Osteocyte (in vitro differentiated cells): ENCODE data around the gene SCARB1. TPM values are rescaled to one million over a fixed set of nuclear protein-coding genes. Genes with fewer than 3 reads are reported as not detected.

Source experiments
- DNase-seq: peaks from one replicate; pipeline ENCODE4 v3.0.0; 2021; ENCODE audit warnings: mixed read lengths; ENCODE audit not compliant: unreplicated experiment; ENCODE audit errors: extremely low spot score
- H3K27ac Mint-ChIP-seq: one replicate; pipeline ENCODE4 v1.8.0; 2021; ENCODE audit warnings: mild to moderate bottlenecking, mixed read lengths; ENCODE audit not compliant: unreplicated experiment
- H3K27me3 Mint-ChIP-seq: one replicate; pipeline ENCODE4 v1.8.0; 2021; ENCODE audit warnings: mixed read lengths; ENCODE audit not compliant: unreplicated experiment
- H3K36me3 Mint-ChIP-seq: one replicate; pipeline ENCODE4 v1.8.0; 2021; ENCODE audit warnings: mixed read lengths; ENCODE audit not compliant: unreplicated experiment
- H3K4me1 Mint-ChIP-seq: one replicate; pipeline ENCODE4 v1.8.0; 2021; ENCODE audit warnings: mixed read lengths; ENCODE audit not compliant: unreplicated experiment
- H3K4me3 Mint-ChIP-seq: one replicate; pipeline ENCODE4 v1.8.0; 2021; ENCODE audit warnings: mild to moderate bottlenecking, moderate library complexity, mixed read lengths; ENCODE audit not compliant: unreplicated experiment
- H3K9me3 Mint-ChIP-seq: one replicate; pipeline ENCODE4 v1.8.0; 2021; ENCODE audit warnings: mixed read lengths; ENCODE audit not compliant: unreplicated experiment
- CTCF ChIP-seq: fragments of 200-600 bp; sonication (generic); IDR thresholded peaks from 2 replicates; pipeline ENCODE4 v1.5.0; 2021; ENCODE audit warnings: antibody characterized with exemption, mild to moderate bottlenecking, moderate library complexity
- total RNA-seq: library from RNA; stranded (reverse); gene quantifications from 2 replicates; pipeline ENCODE4 v1.2.1, GENCODE V29; 2021

SCARB1 gene
- total RNA-seq, 1 donor from 2014 or later = 27.1 TPM

- Mint-ChIP-seq H3K4me1 (peaks cover 32% of the 10 kb centered on the region), H3K27me3 (no peaks in the 10 kb centered on the region), H3K36me3 (no peaks in the 10 kb centered on the region), H3K9me3 (no peaks in the 10 kb centered on the region), H3K4me3 (no peak overlapping the region), H3K27ac (no peak overlapping the region)
- no peak for TF ChIP-seq CTCF
- DNase-seq = no peak
Observed at GRCh38 chr12:124744273-124744640, 119.4 kb downstream of the SCARB1 start.

GRCh38 chr12:124743479-124744272 lies 120.0 kb downstream of the SCARB1 start:
- Mint-ChIP-seq H3K9me3 (no peaks in the 10 kb centered on the region), H3K27ac (no peak overlapping the region), H3K27me3 (no peaks in the 10 kb centered on the region)

DNA sequence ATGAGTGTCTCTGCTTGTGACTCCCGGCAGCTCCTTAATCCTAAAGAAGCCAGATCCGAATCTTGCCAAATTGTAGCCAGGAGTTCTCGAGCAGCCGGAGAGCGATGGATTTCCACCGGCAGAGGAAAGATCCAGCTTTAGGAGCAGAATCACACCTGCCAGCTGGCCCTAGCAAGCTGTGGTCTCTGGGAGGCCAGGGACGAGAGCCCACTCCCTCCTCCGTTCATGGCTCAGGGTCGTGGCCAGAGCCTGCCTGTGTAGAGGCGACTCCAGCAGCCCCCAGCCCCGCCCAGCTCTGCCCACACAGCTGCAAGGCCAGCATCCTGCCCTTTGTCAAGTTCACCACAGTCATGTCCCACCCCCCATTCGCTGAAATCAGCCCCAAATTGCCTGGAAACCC lies 121.0 kb downstream of the SCARB1 start:
- TF ChIP-seq CTCF = no peak
- no peak overlapping the region for H3K4me3 Mint-ChIP-seq
- no peak overlapping the region for H3K27ac Mint-ChIP-seq
- H3K9me3 Mint-ChIP-seq = no peaks in the 10 kb centered on the region
- no peaks in the 10 kb centered on the region for H3K36me3 Mint-ChIP-seq
- no peaks in the 10 kb centered on the region for H3K27me3 Mint-ChIP-seq
- DNase-seq = no peak
- H3K4me1 Mint-ChIP-seq = peaks cover 41% of the 10 kb centered on the region

More at GRCh38 chr12:124743479-124744272, 120.0 kb downstream of the SCARB1 start:
- H3K4me1 Mint-ChIP-seq = peaks cover 38% of the 10 kb centered on the region
- no peaks in the 10 kb centered on the region for H3K36me3 Mint-ChIP-seq
- no peak for TF ChIP-seq CTCF
- DNase-seq = no peak
- no peak overlapping the region for H3K4me3 Mint-ChIP-seq

GRCh38 chr12:124742111-124742510 lies 121.6 kb downstream of the SCARB1 start:
- Mint-ChIP-seq H3K27ac (no peak overlapping the region), H3K36me3 (no peaks in the 10 kb centered on the region), H3K27me3 (no peaks in the 10 kb centered on the region), H3K9me3 (no peaks in the 10 kb centered on the region), H3K4me1 (peaks cover 39% of the 10 kb centered on the region), H3K4me3 (no peak overlapping the region)
- no peak for TF ChIP-seq CTCF
- DNase-seq = no peak

DNA sequence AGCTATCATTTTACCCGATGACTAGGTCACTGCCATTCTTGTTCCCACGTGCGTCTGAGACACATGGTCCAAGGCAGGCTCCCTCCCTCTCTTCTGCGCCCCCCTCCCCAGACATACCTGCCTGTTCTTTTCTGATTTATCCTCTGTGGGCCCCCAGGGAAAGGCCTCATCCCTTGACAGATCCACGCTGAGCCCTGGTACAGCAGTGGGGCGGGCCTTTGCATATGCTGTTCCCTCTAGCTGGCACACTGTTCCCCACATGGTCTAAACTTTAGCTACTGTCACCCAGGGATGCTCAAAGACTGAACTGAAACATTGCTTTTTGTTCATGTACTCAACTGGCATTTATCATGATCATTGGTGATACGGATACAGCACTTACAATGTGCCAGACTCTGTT lies 122.5 kb downstream of the SCARB1 start:
- H3K27me3 Mint-ChIP-seq = no peaks in the 10 kb centered on the region
- no peak for DNase-seq
- TF ChIP-seq CTCF = no peak
- H3K27ac Mint-ChIP-seq = no peak overlapping the region
- H3K4me1 Mint-ChIP-seq = peaks cover 39% of the 10 kb centered on the region
- H3K9me3 Mint-ChIP-seq = no peaks in the 10 kb centered on the region
- no peaks in the 10 kb centered on the region for H3K36me3 Mint-ChIP-seq
- H3K4me3 Mint-ChIP-seq = no peak overlapping the region
